ENCODE data around the gene SLC5A1.

The SLC5A1 gene

DNA sequence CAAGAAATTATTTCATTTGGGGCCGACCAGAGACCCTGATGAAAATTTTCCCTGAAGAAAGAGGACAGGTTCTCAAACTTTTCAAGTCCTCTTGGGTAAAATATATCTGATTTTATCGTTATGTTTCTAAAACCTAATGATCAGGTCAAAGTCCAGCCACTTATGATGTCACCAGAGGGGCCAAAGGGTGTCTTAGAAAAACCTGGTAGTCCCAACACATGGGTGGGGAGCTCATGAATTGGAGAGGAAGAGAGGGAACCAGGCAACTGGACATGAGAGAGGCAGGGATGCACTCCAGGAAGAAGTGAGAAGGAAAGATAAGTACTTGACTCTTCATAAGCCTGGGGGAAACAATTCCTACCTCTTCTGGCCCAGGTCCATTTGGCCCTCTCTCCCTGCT, 9.2 kb downstream of the SLC5A1 start:
- no peak for DNase-seq (ENCODE audit: low read depth)

DNA sequence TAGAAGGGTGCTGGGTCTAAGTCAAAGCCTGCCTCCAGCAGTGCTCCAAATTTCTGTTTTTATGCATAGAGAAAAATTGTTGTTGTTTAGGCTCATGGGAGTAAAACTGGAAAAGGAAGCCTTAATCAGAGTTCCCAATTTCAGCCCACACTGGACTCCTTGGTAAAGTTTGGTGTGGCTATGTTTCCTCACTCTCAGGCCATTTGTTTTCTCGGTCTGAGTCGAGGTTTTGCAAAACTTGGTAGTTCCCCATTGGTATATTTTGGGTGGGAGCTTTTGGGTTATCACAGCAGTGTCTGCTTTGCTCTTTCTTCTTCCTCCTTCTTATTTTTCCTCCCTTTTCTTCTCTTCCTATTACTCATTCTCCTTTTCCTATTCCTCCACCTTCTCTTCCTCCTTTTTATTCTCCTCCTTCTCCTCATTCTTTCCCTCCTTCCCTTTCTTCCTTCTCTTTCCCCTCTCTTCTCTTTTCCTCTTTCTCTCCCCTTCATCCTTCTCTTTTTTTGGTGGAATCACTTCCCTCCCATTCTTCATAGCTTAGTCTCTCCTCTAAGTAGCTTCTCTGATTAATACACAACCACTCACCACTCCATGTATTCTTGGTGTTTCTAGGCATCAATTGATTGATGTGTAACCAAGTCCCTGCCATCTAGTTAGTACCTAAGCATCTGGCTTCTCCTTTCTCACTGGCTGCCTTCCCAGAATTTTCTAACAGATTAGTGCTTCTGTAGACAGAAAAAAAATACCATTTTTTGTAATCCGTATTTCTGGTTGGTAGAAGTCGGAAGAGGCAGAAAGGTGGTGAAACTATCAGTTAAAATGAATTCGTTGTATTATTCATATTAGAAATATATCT, 10.1 kb downstream of the SLC5A1 start:
- no peak for DNase-seq (ENCODE audit: low read depth)

GRCh38 chr22:32055069-32055468, 12.0 kb downstream of the SLC5A1 start:
- DNase-seq (ENCODE audit: low read depth) = no peak

GRCh38 chr22:32058656-32059260, 15.7 kb downstream of the SLC5A1 start:
- no peak for DNase-seq (ENCODE audit: low read depth)

DNA sequence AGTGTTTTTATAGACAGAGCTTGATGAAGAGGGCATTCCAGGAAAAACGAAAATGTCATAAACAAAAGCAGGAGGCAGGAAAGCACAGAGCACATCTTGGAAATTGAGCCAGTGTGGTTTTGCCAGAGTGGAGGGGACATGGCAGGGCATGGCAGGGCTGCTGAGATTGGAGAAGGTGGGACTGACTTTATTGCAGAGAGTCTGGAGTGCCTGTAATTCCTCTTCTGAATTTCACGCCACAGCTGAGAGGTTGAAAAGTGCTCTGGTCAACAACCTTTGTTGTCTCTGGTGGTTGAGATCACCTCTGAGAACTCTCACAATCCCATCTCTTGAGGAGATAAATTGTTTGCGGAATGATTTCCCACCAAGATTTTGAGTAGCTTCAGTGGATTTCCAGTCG, 16.4 kb downstream of the SLC5A1 start:
- no peak for DNase-seq (ENCODE audit: low read depth)

GRCh38 chr22:32063701-32064100, 20.6 kb downstream of the SLC5A1 start:
- no peak for DNase-seq (ENCODE audit: low read depth)

- DNase-seq (ENCODE audit: low read depth) = no peak
Observed at GRCh38 chr22:32066820-32067219, 23.8 kb downstream of the SLC5A1 start.

DNA sequence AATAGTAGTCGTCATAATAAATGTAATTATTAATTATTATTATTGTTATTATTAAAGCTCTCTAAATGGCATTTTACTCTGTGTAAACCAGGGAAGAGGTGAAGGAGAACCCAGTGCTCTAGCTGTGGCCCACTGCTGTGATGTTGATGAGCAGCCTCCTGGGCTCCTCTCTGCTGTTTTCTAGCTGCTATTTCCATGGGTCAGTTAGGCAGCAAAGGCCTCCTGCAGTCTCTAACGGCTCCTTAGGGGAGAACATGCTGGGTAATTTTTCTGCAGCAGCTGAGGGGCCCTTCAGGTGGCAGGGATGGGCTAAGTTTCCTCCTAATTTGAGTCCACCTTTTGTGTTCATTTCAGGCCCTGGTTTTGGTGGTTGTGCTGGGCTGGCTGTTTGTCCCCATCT, 24.6 kb downstream of the SLC5A1 start:
- DNase-seq (ENCODE audit: low read depth) = no peak

DNA sequence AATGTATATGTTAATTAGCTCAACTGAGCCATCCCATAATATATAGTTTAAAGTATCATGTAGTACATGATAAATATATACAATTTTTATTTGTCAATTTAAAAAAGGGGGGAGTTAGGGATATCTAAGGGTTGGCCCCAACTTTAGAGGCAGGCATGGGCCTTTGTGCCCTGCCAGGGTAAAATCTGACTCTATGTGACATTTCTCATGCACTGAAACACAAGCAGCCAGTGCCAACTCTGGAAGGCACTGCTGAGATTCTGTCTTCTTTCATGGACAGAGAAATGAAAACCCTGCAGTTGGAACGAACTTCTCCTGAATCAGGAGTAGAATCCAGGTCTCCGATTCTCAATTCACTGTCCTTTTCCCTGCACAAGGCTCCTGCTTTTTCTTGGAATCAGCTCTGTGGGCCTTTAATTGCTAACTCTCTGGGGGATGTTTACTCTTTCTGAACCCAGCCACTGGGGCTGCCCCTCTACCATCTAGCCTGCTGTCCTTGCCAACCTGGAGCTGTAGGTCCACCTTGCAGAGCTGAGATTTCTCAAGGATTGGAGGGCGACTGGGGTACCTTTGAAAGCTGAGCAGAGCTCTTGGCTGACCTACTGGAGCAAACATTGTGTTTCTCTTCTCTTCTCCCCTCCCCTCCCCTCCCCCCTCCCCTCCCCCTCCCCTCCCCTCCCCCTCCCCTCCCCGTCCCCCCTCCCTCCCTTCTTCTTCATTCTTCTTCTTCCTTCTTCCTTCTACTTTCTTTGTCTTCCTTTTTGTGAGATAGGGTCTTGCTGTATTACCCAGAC, 26.7 kb downstream of the SLC5A1 start:
- no peak for DNase-seq (ENCODE audit: low read depth)

GRCh38 chr22:32073262-32073661, 30.2 kb downstream of the SLC5A1 start:
- no peak for DNase-seq (ENCODE audit: low read depth)

- DNase-seq (ENCODE audit: low read depth) = no peak
Observed at GRCh38 chr22:32073823-32074380, 30.8 kb downstream of the SLC5A1 start.

GRCh38 chr22:32075997-32076760, 33.1 kb downstream of the SLC5A1 start:
- no peak for DNase-seq (ENCODE audit: low read depth)

DNA sequence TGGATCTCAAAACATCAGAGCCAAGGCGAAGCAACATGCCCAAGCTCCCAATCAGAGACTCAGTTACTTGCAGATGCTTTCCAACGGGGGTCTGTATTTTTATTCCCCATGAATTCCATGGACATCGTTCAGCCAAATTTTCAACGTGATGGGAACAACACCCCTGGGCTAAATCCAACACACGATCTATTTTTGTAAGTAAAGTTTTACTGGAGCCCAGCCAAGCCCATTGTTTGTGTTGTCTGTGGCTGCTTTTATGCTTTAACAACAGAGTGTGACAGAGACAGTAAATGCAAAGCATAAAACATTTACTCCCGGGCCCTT, 33.7 kb downstream of the SLC5A1 start:
- no peak for DNase-seq (ENCODE audit: low read depth)

GRCh38 chr22:32077151-32077550, 34.1 kb downstream of the SLC5A1 start:
- DNase-seq (ENCODE audit: low read depth) = no peak

DNA sequence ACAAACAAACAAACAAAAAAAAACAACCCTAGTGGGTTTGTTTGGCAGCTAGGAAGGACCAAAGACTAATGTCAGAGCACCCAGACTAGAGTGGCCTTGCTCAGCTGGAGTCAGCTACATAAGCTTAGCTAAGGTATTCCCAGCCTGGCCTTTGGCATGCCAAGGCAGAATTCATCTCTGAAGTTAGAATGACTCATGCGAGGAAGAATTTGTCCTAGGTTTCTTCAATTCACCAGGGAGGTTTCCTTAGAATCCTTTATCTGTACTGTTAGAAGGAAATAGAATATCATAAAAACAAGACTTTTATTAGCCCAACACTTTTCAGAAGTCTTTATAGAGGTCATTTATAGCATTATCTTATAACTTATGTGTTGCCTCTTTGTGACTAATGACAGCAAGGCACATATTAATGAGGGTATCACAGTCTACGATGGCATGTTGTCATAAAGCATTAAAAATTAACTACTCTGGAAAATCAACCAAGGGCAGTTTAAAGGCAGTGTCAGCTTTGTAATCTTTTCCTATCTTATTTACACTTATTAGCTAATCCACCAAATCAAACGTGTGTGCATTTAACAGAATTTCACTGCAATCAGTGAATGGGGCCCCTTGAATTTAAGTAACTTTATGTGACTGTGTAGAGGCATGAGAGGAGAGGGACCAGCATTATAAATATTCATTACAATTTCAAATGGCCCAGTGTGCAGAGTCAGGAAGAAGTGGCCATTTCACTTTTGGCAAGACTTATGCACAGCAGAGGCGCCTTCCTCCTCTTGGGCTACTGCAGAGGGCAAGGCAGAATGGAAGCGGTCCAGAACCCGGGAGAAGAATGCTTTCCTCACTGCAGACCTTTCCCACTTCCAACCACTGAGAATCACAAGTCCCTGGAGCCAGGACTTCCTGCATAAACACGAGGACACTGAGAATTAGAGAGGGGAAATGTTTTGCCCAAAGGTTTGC, 36.3 kb downstream of the SLC5A1 start:
- no peak for DNase-seq (ENCODE audit: low read depth)

DNA sequence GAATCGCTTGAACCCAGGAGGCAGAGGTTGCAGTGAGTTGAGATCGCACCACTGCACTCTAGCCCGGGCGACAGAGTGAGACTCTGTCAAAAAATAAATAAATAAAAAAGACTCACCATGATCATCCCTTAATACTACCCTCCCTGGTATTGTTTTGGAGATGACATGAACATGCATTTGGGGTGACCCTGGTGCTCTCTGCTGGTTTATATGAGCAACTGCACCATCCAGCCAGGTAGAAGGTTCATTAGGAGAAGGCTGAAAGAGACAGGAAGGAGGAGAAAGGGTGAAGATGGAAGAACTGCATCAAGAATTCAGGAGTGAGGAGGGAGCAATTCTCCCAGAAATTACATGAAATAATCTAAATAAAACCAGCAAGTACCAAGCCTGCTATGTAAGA, 37.8 kb downstream of the SLC5A1 start:
- DNase-seq (ENCODE audit: low read depth) = no peak

DNA sequence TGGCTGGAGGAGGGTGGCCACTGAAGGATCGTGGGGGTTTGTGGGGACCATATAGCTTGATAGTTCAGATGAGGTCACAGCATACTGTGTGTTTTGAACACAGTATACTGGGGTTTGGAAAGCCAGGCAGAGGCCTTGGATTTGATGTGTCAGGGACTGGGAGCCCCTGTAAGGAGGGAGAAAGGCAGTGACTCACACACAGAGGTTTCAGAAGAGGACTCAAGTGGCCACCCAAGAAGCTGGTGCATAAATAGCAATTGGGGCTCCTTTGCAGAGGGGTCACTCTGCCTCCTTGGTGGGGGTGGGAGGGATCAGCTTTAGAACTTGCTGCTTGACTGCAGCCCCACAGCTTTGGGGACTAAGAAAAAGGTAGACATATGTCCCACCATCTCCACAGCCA, 39.3 kb downstream of the SLC5A1 start:
- DNase-seq (ENCODE audit: low read depth) = no peak

- no peak for DNase-seq (ENCODE audit: low read depth)
Observed at GRCh38 chr22:32083000-32083399, 39.9 kb downstream of the SLC5A1 start.

DNA sequence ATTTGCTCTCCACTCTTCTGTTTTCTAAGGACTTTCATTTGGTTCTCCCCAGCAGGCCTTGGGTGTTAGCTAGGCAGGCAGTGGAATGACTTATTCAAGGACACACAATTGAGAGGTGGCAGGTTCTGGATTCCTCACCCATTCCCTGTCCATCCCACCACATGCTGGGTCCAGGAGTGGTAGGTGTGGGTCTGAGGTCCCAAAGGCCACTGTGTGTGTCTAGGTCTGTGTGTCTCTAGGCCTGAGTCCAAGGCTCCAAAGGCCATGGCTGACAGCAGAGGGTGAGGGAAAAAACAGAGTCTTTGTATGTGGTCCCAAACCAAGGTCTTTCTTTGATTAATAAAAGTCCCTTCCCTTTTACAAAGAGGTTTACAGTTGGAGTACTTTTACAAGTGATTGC, 40.8 kb downstream of the SLC5A1 start:
- no peak for DNase-seq (ENCODE audit: low read depth)

GRCh38 chr22:32088084-32088483, 45.0 kb downstream of the SLC5A1 start:
- DNase-seq (ENCODE audit: low read depth) = no peak

GRCh38 chr22:32097018-32097417, 54.0 kb downstream of the SLC5A1 start:
- no peak for DNase-seq (ENCODE audit: low read depth)

Measured in stimulated activated CD8-positive, alpha-beta memory T cell treated with anti-CD3 and anti-CD28 coated beads, Interleukin-4, amount 100 ng/mL, for 24 hours (primary cell).